Endothelial cell of umbilical vein (primary cell): ENCODE data around the gene AMFR. TPM values are rescaled to one million over a fixed set of nuclear protein-coding genes. Genes with fewer than 3 reads are reported as not detected.

Source experiments
- BruUV-seq: library from RNA; stranded (reverse); fragments of 400-500 nt; replicated peaks from 2 replicates; lab custom pipeline; 2021; lab: Mats Ljungman, UMichigan
- CTCF ChIA-PET: fragments of 300-600, 350-600 bp; sonication (Branson Sonifier 250); formaldehyde crosslinking; loops from one replicate; lab custom pipeline; 2021; ENCODE audit warnings: antibody characterized with exemption, inconsistent platforms; lab: Charles Lee
- POLR2A ChIA-PET: fragments of 300-600, 350-600 bp; sonication (Branson Sonifier 250); formaldehyde crosslinking; loops from one replicate; lab custom pipeline; 2021; ENCODE audit warnings: antibody characterized with exemption, inconsistent platforms; lab: Charles Lee
- DNase-seq: peaks from one replicate; pipeline ENCODE4 v3.0.0-alpha.2; 2011; ENCODE audit warnings: low read depth, low spot score
- FAIRE-seq: peaks from 2 replicates; lab custom pipeline; 2011; peaks lifted over from hg19 to GRCh38; lab: Jason Lieb, UNC
- H2AFZ ChIP-seq: 2 replicates; pipeline ENCODE4 v1.6.0; 2012; ENCODE audit warnings: low read depth, low read length, control low read depth, inconsistent platforms
- H3K27ac ChIP-seq: 2 replicates; pipeline ENCODE4 v1.5.1; 2011; ENCODE audit warnings: low read depth, mild to moderate bottlenecking, control low read depth, low read length, moderate library complexity; ENCODE audit not compliant: insufficient read depth
- H3K27me3 ChIP-seq, 2 experiments: 2 replicates each; pipeline versions ENCODE4 v1.6.0 to v1.6.1; 2011; ENCODE audit warnings: low read length in 2 of 2, mixed read lengths in 1 of 2; ENCODE audit not compliant: control insufficient read depth in 2 of 2, insufficient read depth in 2 of 2
- H3K36me3 ChIP-seq, 2 experiments: 2 replicates in 1 of 2; 3 replicates in 1 of 2; pipeline ENCODE4 v1.5.1; 2011; ENCODE audit warnings: low read length in 2 of 2, mild to moderate bottlenecking in 1 of 2, moderate library complexity in 1 of 2; ENCODE audit not compliant: control insufficient read depth in 2 of 2, insufficient read depth in 2 of 2; ENCODE audit errors: extremely low read depth in 1 of 2
- H3K4me1 ChIP-seq: 3 replicates; pipeline ENCODE4 v1.5.1; 2011; ENCODE audit warnings: mild to moderate bottlenecking, low read length; ENCODE audit not compliant: control insufficient read depth, insufficient read depth; ENCODE audit errors: extremely low read depth
- H3K4me2 ChIP-seq: 2 replicates; pipeline ENCODE4 v1.6.1; 2011; ENCODE audit warnings: low read length, control low read depth, mixed read lengths; ENCODE audit not compliant: insufficient read depth
- H3K4me3 ChIP-seq, 3 experiments: fragments of 200-600 bp in 1 of 3; sonication (generic), shearing (Covaris generic) in 1 of 3; replicated peaks in 1 of 3; 2 replicates each; pipeline ENCODE4 v1.5.1; 2011 to 2016; ENCODE audit warnings: control low read depth in 3 of 3, low read length in 3 of 3, mild to moderate bottlenecking in 2 of 3, inconsistent platforms in 1 of 3, low read depth in 1 of 3, moderate library complexity in 1 of 3; ENCODE audit not compliant: insufficient read depth in 1 of 3
- H3K79me2 ChIP-seq: 2 replicates; pipeline ENCODE4 v1.6.0; 2012; ENCODE audit warnings: low read length, inconsistent platforms; ENCODE audit not compliant: control insufficient read depth, insufficient read depth
- H3K9ac ChIP-seq: replicated peaks from 2 replicates; pipeline ENCODE3; 2011; ENCODE audit warnings: low read length, control low read depth; ENCODE audit not compliant: insufficient read depth; ENCODE audit errors: extremely low read depth
- H3K9me1 ChIP-seq: replicated peaks from 3 replicates; pipeline ENCODE4 v1.6.0; 2011; ENCODE audit warnings: mild to moderate bottlenecking, low read length; ENCODE audit not compliant: control insufficient read depth, insufficient read depth; ENCODE audit errors: extremely low read depth
- H3K9me3 ChIP-seq: replicated peaks from 2 replicates; pipeline ENCODE4 v1.5.1; 2012; ENCODE audit warnings: low read length, inconsistent platforms; ENCODE audit not compliant: control insufficient read depth, insufficient read depth
- H4K20me1 ChIP-seq: replicated peaks from 2 replicates; pipeline ENCODE3; 2011; ENCODE audit warnings: mild to moderate bottlenecking, low read length; ENCODE audit not compliant: control insufficient read depth, insufficient read depth; ENCODE audit errors: extremely low read depth
- EZH2 ChIP-seq: IDR thresholded peaks from 2 replicates; pipeline ENCODE4 v1.6.1; 2012; ENCODE audit warnings: borderline replicate concordance, low read depth, mild to moderate bottlenecking, moderate library complexity, low read length, inconsistent platforms; ENCODE audit not compliant: severe bottlenecking
- FOS ChIP-seq: IDR thresholded peaks from 2 replicates; pipeline ENCODE4 v1.6.1; 2011; ENCODE audit warnings: mild to moderate bottlenecking, low read length, moderate library complexity, borderline replicate concordance; ENCODE audit not compliant: insufficient read depth
- GATA2 ChIP-seq: IDR thresholded peaks from 2 replicates; pipeline ENCODE4 v1.7.0; 2011; ENCODE audit warnings: low read depth, mild to moderate bottlenecking, moderate library complexity, mixed read lengths, low read length; ENCODE audit not compliant: insufficient read length, insufficient read depth
- JUN ChIP-seq: IDR thresholded peaks from 2 replicates; pipeline ENCODE4 v1.6.1; 2011; ENCODE audit warnings: borderline replicate concordance, low read depth; ENCODE audit not compliant: insufficient read length, insufficient read depth
- MAX ChIP-seq: IDR thresholded peaks from 2 replicates; pipeline ENCODE4 v1.6.1; 2011; ENCODE audit not compliant: insufficient read depth, insufficient read length
- MYC ChIP-seq: IDR thresholded peaks from one replicate; pipeline ENCODE4 v1.6.1; 2011; ENCODE audit warnings: mild to moderate bottlenecking, low read depth, low read length
- POLR2A ChIP-seq: IDR thresholded peaks from 2 replicates; pipeline ENCODE4 v1.6.1; 2012; ENCODE audit warnings: low read depth, mild to moderate bottlenecking, control low read depth, low read length
- POLR2AphosphoS5 ChIP-seq: IDR thresholded peaks from 2 replicates; pipeline ENCODE4 v1.6.1; 2012; ENCODE audit warnings: low read depth, mild to moderate bottlenecking, control low read depth, low read length, moderate library complexity; ENCODE audit not compliant: insufficient read depth
- dilution Hi-C: fragments of 300-500 bp; cut with MboI; formaldehyde crosslinking; loops from one replicate; pipeline ENCODE4 v1.15.0; 2019; ENCODE audit warnings: low sequenced_read_pairs; ENCODE audit not compliant: extremely low pct_ligation_motif_present
- intact Hi-C: fragments of 100-400 bp; cut with micrococcal nuclease; formaldehyde crosslinking; loops from one replicate; pipeline ENCODE4 v1.10.0; 2022
- polyA plus RNA-seq, 4 experiments: library from polyadenylated mRNA; depleted of rRNA in 3 of 4; stranded (reverse) in 3 of 4; unstranded in 1 of 4; fragments of >200 nt; gene quantifications; 2 replicates each; pipeline versions ENCODE4 v1.2.1 to v1.2.3, GENCODE V29; 2011 to 2012; ENCODE audit warnings: missing spikeins in 1 of 4
- total RNA-seq: library from RNA; stranded (reverse); gene quantifications from 2 replicates; pipeline ENCODE4 v1.2.3, GENCODE V29; 2021
- TF ChIP-seq, protein P1 (sequence below), 2 donors: IDR thresholded peaks; 1 replicate in 1 of 2; 2 replicates in 1 of 2; pipeline ENCODE4 v1.5.1; 2011; ENCODE audit warnings: low read length in 2 of 2, mild to moderate bottlenecking in 2 of 2, moderate library complexity in 2 of 2, control low read depth in 1 of 2, inconsistent platforms in 1 of 2, low read depth in 1 of 2; ENCODE audit not compliant: insufficient read depth in 1 of 2; ENCODE audit errors: extremely low read depth in 1 of 2

AMFR gene
- total and polyA plus RNA-seq, 2 donors (not counting 3 experiments of a cell fraction or from before 2014, with no cell fraction given) = 66.5 to 71.7 TPM

DNA sequence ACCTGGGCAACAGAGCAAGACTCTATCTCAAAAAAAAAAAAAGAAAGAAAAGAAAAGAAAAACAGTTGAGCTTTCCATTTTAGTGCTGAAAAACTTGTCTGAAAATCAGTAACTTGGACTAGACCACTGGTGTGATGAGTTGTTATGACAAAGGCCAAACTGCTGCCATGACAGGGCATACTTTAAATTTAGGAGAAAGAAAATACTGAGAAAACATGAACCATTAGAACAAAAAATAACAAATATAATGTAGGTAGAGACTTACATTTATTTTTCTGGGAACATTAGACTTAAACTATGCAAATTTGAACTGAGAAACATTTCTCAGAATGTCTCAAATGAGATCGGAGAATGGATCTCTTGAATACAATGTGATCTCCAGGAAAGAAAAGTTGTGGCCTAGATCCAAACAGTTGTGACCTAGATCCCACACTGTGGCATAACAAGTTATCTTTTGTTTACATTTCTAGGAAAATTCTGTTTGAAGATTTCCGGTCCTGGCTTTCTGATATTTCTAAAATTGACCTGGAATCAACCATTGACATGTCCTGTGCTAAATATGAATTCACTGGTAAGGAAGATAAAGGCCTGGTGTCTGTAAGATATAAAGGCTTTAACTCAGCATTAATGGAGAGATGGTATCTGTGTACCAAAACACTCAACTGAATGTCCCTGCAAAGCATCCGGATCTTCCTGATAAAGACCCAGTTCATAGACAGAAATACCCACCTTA lies 36.9 kb upstream of the AMFR start:
- intact Hi-C loops = no loop called here
- no peaks in the 10 kb centered on the region for H4K20me1 ChIP-seq
- no peak overlapping the region for H3K27ac ChIP-seq
- no peak overlapping the region for H3K9ac ChIP-seq
- no peak for TF ChIP-seq EZH2
- TF ChIP-seq, protein P1, sequence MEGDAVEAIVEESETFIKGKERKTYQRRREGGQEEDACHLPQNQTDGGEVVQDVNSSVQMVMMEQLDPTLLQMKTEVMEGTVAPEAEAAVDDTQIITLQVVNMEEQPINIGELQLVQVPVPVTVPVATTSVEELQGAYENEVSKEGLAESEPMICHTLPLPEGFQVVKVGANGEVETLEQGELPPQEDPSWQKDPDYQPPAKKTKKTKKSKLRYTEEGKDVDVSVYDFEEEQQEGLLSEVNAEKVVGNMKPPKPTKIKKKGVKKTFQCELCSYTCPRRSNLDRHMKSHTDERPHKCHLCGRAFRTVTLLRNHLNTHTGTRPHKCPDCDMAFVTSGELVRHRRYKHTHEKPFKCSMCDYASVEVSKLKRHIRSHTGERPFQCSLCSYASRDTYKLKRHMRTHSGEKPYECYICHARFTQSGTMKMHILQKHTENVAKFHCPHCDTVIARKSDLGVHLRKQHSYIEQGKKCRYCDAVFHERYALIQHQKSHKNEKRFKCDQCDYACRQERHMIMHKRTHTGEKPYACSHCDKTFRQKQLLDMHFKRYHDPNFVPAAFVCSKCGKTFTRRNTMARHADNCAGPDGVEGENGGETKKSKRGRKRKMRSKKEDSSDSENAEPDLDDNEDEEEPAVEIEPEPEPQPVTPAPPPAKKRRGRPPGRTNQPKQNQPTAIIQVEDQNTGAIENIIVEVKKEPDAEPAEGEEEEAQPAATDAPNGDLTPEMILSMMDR (IDR thresholded peaks at IDR 0.05; ENCODE audit: extremely low read depth in 1 of 2, insufficient read depth in 1 of 2, low read depth in 1 of 2, low read length in 2 of 2) = no peak
- TF ChIP-seq POLR2A = no peak
- TF ChIP-seq FOS = no peak
- TF ChIP-seq MYC = no peak
- TF ChIP-seq POLR2AphosphoS5 = no peak
- TF ChIP-seq GATA2 = no peak
- no peak for TF ChIP-seq MAX
- TF ChIP-seq JUN = no peak
- DNase-seq (no peak), FAIRE-seq (no peak)
- no peak overlapping the region for H2AFZ ChIP-seq
- no peak overlapping the region for H3K4me3 ChIP-seq
- no peaks in the 10 kb centered on the region for H3K27me3 ChIP-seq
- H3K4me1 ChIP-seq = no peaks in the 10 kb centered on the region
- no TSS peak for BruUV-seq
- no peaks in the 10 kb centered on the region for H3K9me1 ChIP-seq
- dilution Hi-C loops = no loop called here
- H3K36me3 ChIP-seq = peaks cover 4 to 43% of the 10 kb centered on the region in 2 experiments
- ChIA-PET POLR2A (no interaction called here), CTCF (no interaction called here)
- no peak overlapping the region for H3K4me2 ChIP-seq
- no peaks in the 10 kb centered on the region for H3K9me3 ChIP-seq
- no peaks in the 10 kb centered on the region for H3K79me2 ChIP-seq
